ENCODE results near the gene EYS.

The EYS gene

GRCh38 chr6:64949257-64949656 lies 757.8 kb downstream of the EYS start:
- no peak for DNase-seq (ENCODE audit: low read depth)

GRCh38 chr6:64948261-64948660 lies 758.8 kb downstream of the EYS start:
- DNase-seq (ENCODE audit: low read depth): no peak

GRCh38 chr6:64945450-64945849 lies 761.6 kb downstream of the EYS start:
- DNase-seq (ENCODE audit: low read depth): no peak

GRCh38 chr6:64932486-64932885 lies 774.5 kb downstream of the EYS start:
- no peak for DNase-seq (ENCODE audit: low read depth)

- no peak for DNase-seq (ENCODE audit: low read depth)
These were observed 776.3 kb downstream of the EYS start for GRCh38 chr6:64930681-64931080.

- DNase-seq (ENCODE audit: low read depth): no peak
These were observed 781.0 kb downstream of the EYS start for GRCh38 chr6:64926051-64926450.

GRCh38 chr6:64920257-64920656 lies 786.8 kb downstream of the EYS start:
- no peak for DNase-seq (ENCODE audit: low read depth)

GRCh38 chr6:64914124-64914523 lies 792.9 kb downstream of the EYS start:
- DNase-seq (ENCODE audit: low read depth): no peak

GRCh38 chr6:64912966-64913365 lies 794.1 kb downstream of the EYS start:
- DNase-seq (ENCODE audit: low read depth): no peak

- DNase-seq (ENCODE audit: low read depth): no peak
These were observed 798.9 kb downstream of the EYS start for GRCh38 chr6:64908104-64908503.

GRCh38 chr6:64904616-64905015 lies 802.4 kb downstream of the EYS start:
- DNase-seq (ENCODE audit: low read depth): no peak

GRCh38 chr6:64902596-64902995 lies 804.4 kb downstream of the EYS start:
- no peak for DNase-seq (ENCODE audit: low read depth)

GRCh38 chr6:64896939-64897338 lies 810.1 kb downstream of the EYS start:
- no peak for DNase-seq (ENCODE audit: low read depth)

GRCh38 chr6:64895945-64896344 lies 811.1 kb downstream of the EYS start:
- DNase-seq (ENCODE audit: low read depth): no peak

- DNase-seq (ENCODE audit: low read depth): peak; percentile 45
These were observed 816.4 kb downstream of the EYS start for GRCh38 chr6:64890609-64891008.

GRCh38 chr6:64889144-64889543 lies 817.9 kb downstream of the EYS start:
- no peak for DNase-seq (ENCODE audit: low read depth)

GRCh38 chr6:64874776-64875175 lies 832.2 kb downstream of the EYS start:
- DNase-seq (ENCODE audit: low read depth): no peak

- no peak for DNase-seq (ENCODE audit: low read depth)
These were observed 834.4 kb downstream of the EYS start for GRCh38 chr6:64872633-64873032.

GRCh38 chr6:64861039-64861651 lies 845.9 kb downstream of the EYS start:
- no peak for DNase-seq (ENCODE audit: low read depth)

- no peak for DNase-seq (ENCODE audit: low read depth)
These were observed 846.8 kb downstream of the EYS start for GRCh38 chr6:64860203-64860602.

- DNase-seq (ENCODE audit: low read depth): no peak
These were observed 856.9 kb downstream of the EYS start for GRCh38 chr6:64850121-64850520.

- DNase-seq (ENCODE audit: low read depth): no peak
These were observed 858.6 kb downstream of the EYS start for GRCh38 chr6:64848467-64848866.

GRCh38 chr6:64847396-64847795 lies 859.6 kb downstream of the EYS start:
- no peak for DNase-seq (ENCODE audit: low read depth)

- DNase-seq (ENCODE audit: low read depth): peak; percentile 5
These were observed 868.3 kb downstream of the EYS start for GRCh38 chr6:64838726-64839125.

GRCh38 chr6:64831680-64832079 lies 875.3 kb downstream of the EYS start:
- no peak for DNase-seq (ENCODE audit: low read depth)

All from HS-27A (cell line).